ENCODE data around the gene DUSP3. TPM values are rescaled to one million over a fixed set of nuclear protein-coding genes. Genes with fewer than 3 reads are reported as not detected.

Gene DUSP3
- total and polyA plus RNA-seq, 2 of the 13 experiments (the other 11 are each of a cell fraction or from before 2014, with no cell fraction given): 60.0 to 71.5 TPM

GRCh38 chr17:43720311-43721060, 58.3 kb downstream of the DUSP3 start (continued):
- TF ChIP-seq, protein P1, sequence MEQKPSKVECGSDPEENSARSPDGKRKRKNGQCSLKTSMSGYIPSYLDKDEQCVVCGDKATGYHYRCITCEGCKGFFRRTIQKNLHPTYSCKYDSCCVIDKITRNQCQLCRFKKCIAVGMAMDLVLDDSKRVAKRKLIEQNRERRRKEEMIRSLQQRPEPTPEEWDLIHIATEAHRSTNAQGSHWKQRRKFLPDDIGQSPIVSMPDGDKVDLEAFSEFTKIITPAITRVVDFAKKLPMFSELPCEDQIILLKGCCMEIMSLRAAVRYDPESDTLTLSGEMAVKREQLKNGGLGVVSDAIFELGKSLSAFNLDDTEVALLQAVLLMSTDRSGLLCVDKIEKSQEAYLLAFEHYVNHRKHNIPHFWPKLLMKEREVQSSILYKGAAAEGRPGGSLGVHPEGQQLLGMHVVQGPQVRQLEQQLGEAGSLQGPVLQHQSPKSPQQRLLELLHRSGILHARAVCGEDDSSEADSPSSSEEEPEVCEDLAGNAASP (CRISPR knock-in tag; IDR thresholded peaks at IDR 0.05; ENCODE audit: borderline replicate concordance): no peak
- no peak for TF ChIP-seq NKX3-1 (CRISPR knock-in tag; IDR thresholded peaks at IDR 0.05)
- TF ChIP-seq CREB1 (IDR thresholded peaks at IDR 0.05): no peak
- no peak for TF ChIP-seq CREB1 (CRISPR knock-in tag; IDR thresholded peaks at IDR 0.05)
- TF ChIP-seq CHD2 (IDR thresholded peaks at IDR 0.05; ENCODE audit: low read depth, low read length): no peak
- no peak for TF ChIP-seq NAIF1 (CRISPR knock-in tag; IDR thresholded peaks at IDR 0.05; ENCODE audit: borderline replicate concordance)
- TF ChIP-seq ZSCAN30 (CRISPR knock-in tag; IDR thresholded peaks at IDR 0.05): no peak
- no peak for TF ChIP-seq ZNF430 (CRISPR knock-in tag; IDR thresholded peaks at IDR 0.05)
- TF ChIP-seq, protein P2, sequence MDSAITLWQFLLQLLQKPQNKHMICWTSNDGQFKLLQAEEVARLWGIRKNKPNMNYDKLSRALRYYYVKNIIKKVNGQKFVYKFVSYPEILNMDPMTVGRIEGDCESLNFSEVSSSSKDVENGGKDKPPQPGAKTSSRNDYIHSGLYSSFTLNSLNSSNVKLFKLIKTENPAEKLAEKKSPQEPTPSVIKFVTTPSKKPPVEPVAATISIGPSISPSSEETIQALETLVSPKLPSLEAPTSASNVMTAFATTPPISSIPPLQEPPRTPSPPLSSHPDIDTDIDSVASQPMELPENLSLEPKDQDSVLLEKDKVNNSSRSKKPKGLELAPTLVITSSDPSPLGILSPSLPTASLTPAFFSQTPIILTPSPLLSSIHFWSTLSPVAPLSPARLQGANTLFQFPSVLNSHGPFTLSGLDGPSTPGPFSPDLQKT (CRISPR knock-in tag; IDR thresholded peaks at IDR 0.05; ENCODE audit: borderline replicate concordance): no peak
- peak; percentile 85 for TF ChIP-seq ATF7-NPFF (CRISPR knock-in tag; IDR thresholded peaks at IDR 0.05; ENCODE audit: low read depth)
- TF ChIP-seq, protein P3, sequence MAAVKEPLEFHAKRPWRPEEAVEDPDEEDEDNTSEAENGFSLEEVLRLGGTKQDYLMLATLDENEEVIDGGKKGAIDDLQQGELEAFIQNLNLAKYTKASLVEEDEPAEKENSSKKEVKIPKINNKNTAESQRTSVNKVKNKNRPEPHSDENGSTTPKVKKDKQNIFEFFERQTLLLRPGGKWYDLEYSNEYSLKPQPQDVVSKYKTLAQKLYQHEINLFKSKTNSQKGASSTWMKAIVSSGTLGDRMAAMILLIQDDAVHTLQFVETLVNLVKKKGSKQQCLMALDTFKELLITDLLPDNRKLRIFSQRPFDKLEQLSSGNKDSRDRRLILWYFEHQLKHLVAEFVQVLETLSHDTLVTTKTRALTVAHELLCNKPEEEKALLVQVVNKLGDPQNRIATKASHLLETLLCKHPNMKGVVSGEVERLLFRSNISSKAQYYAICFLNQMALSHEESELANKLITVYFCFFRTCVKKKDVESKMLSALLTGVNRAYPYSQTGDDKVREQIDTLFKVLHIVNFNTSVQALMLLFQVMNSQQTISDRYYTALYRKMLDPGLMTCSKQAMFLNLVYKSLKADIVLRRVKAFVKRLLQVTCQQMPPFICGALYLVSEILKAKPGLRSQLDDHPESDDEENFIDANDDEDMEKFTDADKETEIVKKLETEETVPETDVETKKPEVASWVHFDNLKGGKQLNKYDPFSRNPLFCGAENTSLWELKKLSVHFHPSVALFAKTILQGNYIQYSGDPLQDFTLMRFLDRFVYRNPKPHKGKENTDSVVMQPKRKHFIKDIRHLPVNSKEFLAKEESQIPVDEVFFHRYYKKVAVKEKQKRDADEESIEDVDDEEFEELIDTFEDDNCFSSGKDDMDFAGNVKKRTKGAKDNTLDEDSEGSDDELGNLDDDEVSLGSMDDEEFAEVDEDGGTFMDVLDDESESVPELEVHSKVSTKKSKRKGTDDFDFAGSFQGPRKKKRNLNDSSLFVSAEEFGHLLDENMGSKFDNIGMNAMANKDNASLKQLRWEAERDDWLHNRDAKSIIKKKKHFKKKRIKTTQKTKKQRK (IDR thresholded peaks at IDR 0.05; ENCODE audit: low read length): no peak
- TF ChIP-seq SRSF9 (IDR thresholded peaks at IDR 0.05; ENCODE audit: borderline replicate concordance, insufficient read depth, low read depth, low read length, poor library complexity, severe bottlenecking): no peak
- no peak for TF ChIP-seq PPARG (CRISPR knock-in tag; conservative IDR thresholded peaks at IDR 0.05)
- TF ChIP-seq KLF11 (CRISPR knock-in tag; IDR thresholded peaks at IDR 0.05): 0 out of 2 replicates have a peak, but pooled peaks have one; percentile 20
- TF ChIP-seq ZNF773 (CRISPR knock-in tag; IDR thresholded peaks at IDR 0.05; ENCODE audit: borderline replicate concordance): no peak
- TF ChIP-seq ZSCAN21 (CRISPR knock-in tag; IDR thresholded peaks at IDR 0.05; ENCODE audit: borderline replicate concordance): 0 out of 2 replicates have a peak, but pooled peaks have one; percentile 21
- no peak for TF ChIP-seq ZNF264 (CRISPR knock-in tag; IDR thresholded peaks at IDR 0.05)
- no peak for TF ChIP-seq SYNCRIP (IDR thresholded peaks at IDR 0.05; ENCODE audit: insufficient read depth, low read depth, low read length)
- TF ChIP-seq EED (CRISPR knock-in tag; IDR thresholded peaks at IDR 0.05): 0 out of 2 replicates have a peak, but pooled peaks have one; percentile 59
- TF ChIP-seq, protein P4, sequence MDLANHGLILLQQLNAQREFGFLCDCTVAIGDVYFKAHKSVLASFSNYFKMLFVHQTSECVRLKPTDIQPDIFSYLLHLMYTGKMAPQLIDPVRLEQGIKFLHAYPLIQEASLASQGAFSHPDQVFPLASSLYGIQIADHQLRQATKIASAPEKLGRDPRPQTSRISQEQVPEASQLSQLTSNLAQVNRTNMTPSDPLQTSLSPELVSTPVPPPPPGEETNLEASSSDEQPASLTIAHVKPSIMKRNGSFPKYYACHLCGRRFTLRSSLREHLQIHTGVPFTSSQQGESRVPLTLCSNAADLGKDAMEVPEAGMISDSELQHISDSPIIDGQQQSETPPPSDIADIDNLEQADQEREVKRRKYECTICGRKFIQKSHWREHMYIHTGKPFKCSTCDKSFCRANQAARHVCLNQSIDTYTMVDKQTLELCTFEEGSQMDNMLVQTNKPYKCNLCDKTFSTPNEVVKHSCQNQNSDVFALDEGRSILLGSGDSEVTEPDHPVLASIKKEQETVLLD (CRISPR knock-in tag; IDR thresholded peaks at IDR 0.05; ENCODE audit: low read depth): peak; percentile 62; the same call in 1 of the 2 replicates
- TF ChIP-seq SAFB2 (CRISPR knock-in tag; IDR thresholded peaks at IDR 0.05; ENCODE audit: borderline replicate concordance, low read depth): no peak; the same call in 1 of the 2 replicates
